Liver (tissue), 9 donors: Measurements from ENCODE around the gene LSAMP. TPM values are rescaled to one million over a fixed set of nuclear protein-coding genes. Genes with fewer than 3 reads are reported as not detected.
"Not testable (repeated sequence)": the region's sequence is repeated elsewhere in the genome, so short reads cannot be mapped to it uniquely, and the experiment has no call there.

Experiments used
- DNase-seq: peaks from one replicate; pipeline ENCODE4 v3.0.0-alpha.2; 2017; ENCODE audit warnings: low spot score
- H3K27ac ChIP-seq, 2 donors: one replicate each; pipeline ENCODE4 v1.7.0; 2013; ENCODE audit warnings: inconsistent platforms in 2 of 2, low read length in 2 of 2, control low read depth in 1 of 2, low read depth in 1 of 2, mild to moderate bottlenecking in 1 of 2
- H3K27me3 ChIP-seq, 4 donors: one replicate each; pipeline versions ENCODE4 v1.6.1 to v1.7.0; 2013; ENCODE audit warnings: low read length in 3 of 4, inconsistent platforms in 1 of 4, mild to moderate bottlenecking in 1 of 4, moderate library complexity in 1 of 4; ENCODE audit not compliant: control insufficient read depth in 4 of 4, insufficient read depth in 4 of 4
- H3K36me3 ChIP-seq, 4 donors: one replicate each; pipeline versions ENCODE4 v1.6.1 to v1.7.0; 2013; ENCODE audit warnings: low read length in 3 of 4, mild to moderate bottlenecking in 3 of 4, low read depth in 1 of 4, moderate library complexity in 1 of 4; ENCODE audit not compliant: control insufficient read depth in 4 of 4, insufficient read depth in 3 of 4
- H3K4me1 ChIP-seq, 4 donors: one replicate each; pipeline versions ENCODE4 v1.6.1 to v1.7.0; 2013; ENCODE audit warnings: low read length in 3 of 4, mild to moderate bottlenecking in 3 of 4, moderate library complexity in 1 of 4; ENCODE audit not compliant: control insufficient read depth in 4 of 4, insufficient read depth in 4 of 4
- H3K4me3 ChIP-seq, 3 donors: one replicate each; pipeline versions ENCODE4 v1.6.1 to v1.7.0; 2013; ENCODE audit warnings: low read length in 3 of 3, control low read depth in 1 of 3, low read depth in 1 of 3, mild to moderate bottlenecking in 1 of 3
- H3K9ac ChIP-seq, 2 donors: one replicate each; pipeline ENCODE4 v1.7.0; 2013; ENCODE audit warnings: low read length in 2 of 2, mild to moderate bottlenecking in 2 of 2, moderate library complexity in 2 of 2, control low read depth in 1 of 2, low read depth in 1 of 2
- H3K9me3 ChIP-seq, 4 donors: one replicate each; pipeline versions ENCODE4 v1.6.1 to v1.7.0; 2013; ENCODE audit warnings: low read length in 3 of 4; ENCODE audit not compliant: control insufficient read depth in 4 of 4
- ATF3 ChIP-seq: IDR thresholded peaks from 2 replicates; pipeline ENCODE4 v1.6.1; 2016; ENCODE audit warnings: antibody characterized with exemption
- CTCF ChIP-seq: fragments of 150-350 bp; IDR thresholded peaks from 2 replicates; pipeline ENCODE4 v1.5.1; 2017; ENCODE audit warnings: improper control_type of control experiment, low read depth, low read length; ENCODE audit not compliant: missing input control
- EGR1 ChIP-seq, 2 donors: IDR thresholded peaks; 2 replicates each; pipeline ENCODE4 v1.6.1; 2016 to 2018; ENCODE audit warnings: antibody characterized with exemption in 2 of 2, low read depth in 2 of 2
- FOXA1 ChIP-seq: IDR thresholded peaks from 2 replicates; pipeline ENCODE4 v1.6.1; 2016; ENCODE audit warnings: antibody characterized with exemption
- FOXA2 ChIP-seq: IDR thresholded peaks from 2 replicates; pipeline ENCODE4 v1.6.1; 2016; ENCODE audit warnings: antibody characterized with exemption
- GABPA ChIP-seq, 2 donors: IDR thresholded peaks in 1 of 2; conservative IDR thresholded peaks in 1 of 2; 2 replicates each; pipeline ENCODE4 v1.6.1; 2016; ENCODE audit warnings: antibody characterized with exemption in 2 of 2, mild to moderate bottlenecking in 1 of 2, moderate library complexity in 1 of 2
- HNF4A ChIP-seq, 2 donors: conservative IDR thresholded peaks; 2 replicates each; pipeline ENCODE4 v1.6.1; 2016; ENCODE audit warnings: antibody characterized with exemption in 2 of 2, mild to moderate bottlenecking in 2 of 2
- HNF4G ChIP-seq: IDR thresholded peaks from 2 replicates; pipeline ENCODE4 v1.6.1; 2016; ENCODE audit warnings: antibody characterized with exemption
- JUND ChIP-seq, 2 donors: IDR thresholded peaks; 2 replicates each; pipeline ENCODE4 v1.6.1; 2016; ENCODE audit warnings: antibody characterized with exemption in 2 of 2
- MAX ChIP-seq: IDR thresholded peaks from 2 replicates; pipeline ENCODE4 v1.6.1; 2016; ENCODE audit warnings: antibody characterized with exemption
- RAD21 ChIP-seq, 2 donors: IDR thresholded peaks; 2 replicates each; pipeline ENCODE4 v1.6.1; 2016; ENCODE audit warnings: antibody characterized with exemption in 2 of 2, mild to moderate bottlenecking in 2 of 2
- REST ChIP-seq: IDR thresholded peaks from 2 replicates; pipeline ENCODE4 v1.6.1; 2016; ENCODE audit warnings: antibody characterized with exemption, mild to moderate bottlenecking
- RXRA ChIP-seq, 2 donors: IDR thresholded peaks; 2 replicates each; pipeline ENCODE4 v1.6.1; 2017 to 2018; ENCODE audit warnings: antibody characterized with exemption in 2 of 2, mild to moderate bottlenecking in 1 of 2
- SP1 ChIP-seq: IDR thresholded peaks from 2 replicates; pipeline ENCODE4 v1.6.1; 2018; ENCODE audit warnings: antibody characterized with exemption, mild to moderate bottlenecking
- TAF1 ChIP-seq: conservative IDR thresholded peaks from 2 replicates; pipeline ENCODE4 v1.6.1; 2016; ENCODE audit warnings: antibody characterized with exemption, mild to moderate bottlenecking
- YY1 ChIP-seq: IDR thresholded peaks from 2 replicates; pipeline ENCODE4 v1.6.1; 2016; ENCODE audit warnings: antibody characterized with exemption, mild to moderate bottlenecking
- ZBTB33 ChIP-seq: IDR thresholded peaks from 2 replicates; pipeline ENCODE4 v1.6.1; 2016; ENCODE audit warnings: antibody characterized with exemption
- WGBS: extraction: QIAGEN DNeasy Blood & Tissue Kit; methylation state at CpG from one replicate; pipeline ENCODE4 v1.1.7; 2013; 5-methylcytosine and 5-hydroxymethylcytosine counted together
- polyA plus RNA-seq, 2 donors: library from polyadenylated mRNA; stranded (reverse) in 1 of 2; unstranded in 1 of 2; fragments of 200-250 nt in 1 of 2; fragments of >200 nt in 1 of 2; fragmentation: Nextera tagmentation in 1 of 2; extraction: Ambion mirVana in 1 of 2; gene quantifications; one replicate each; pipeline versions ENCODE4 v1.2.1 to v1.2.3, GENCODE V29; 2013 to 2015
- total RNA-seq, 2 donors: library from RNA; depleted of rRNA; stranded (reverse); fragments of >200 nt; gene quantifications; one replicate each; pipeline ENCODE4 v1.2.3, GENCODE V29; 2014
- donor health status: healthy.
- donor health status: healthy.
- donor health status: healthy.
- donor health status: healthy.
- donor health status: healthy.

The LSAMP gene
- total and polyA plus RNA-seq, 4 donors: 0.01 to 0.17 (median 0.06) TPM

GRCh38 chr3:115783426-115783825 lies 661.9 kb downstream of the LSAMP start:
- not testable (repeated sequence) for DNase-seq, H3K36me3 ChIP-seq, H3K9me3 ChIP-seq, H3K9ac ChIP-seq, H3K27ac ChIP-seq, H3K27me3 ChIP-seq
- 61% methylated on average over 13 of the region's 13 CpGs for WGBS
- Histone ChIP-seq H3K4me3 (peak overlapping the region in 1 of 3 donors; percentile 75), H3K4me1 (peaks cover 0 to 10% (median 6%) of the 10 kb centered on the region in 4 donors)

GRCh38 chr3:115779011-115779410 lies 666.3 kb downstream of the LSAMP start:
- no peak for DNase-seq
- no peaks in the 10 kb centered on the region for H3K9me3 ChIP-seq
- WGBS: 63% methylated on average over 2 of the region's 2 CpGs
- H3K27me3 ChIP-seq: no peaks in the 10 kb centered on the region
- TF ChIP-seq TAF1 (no peak), FOXA1 (no peak), CTCF (no peak), RXRA (IDR thresholded peaks at IDR 0.05) (no peak), JUND (IDR thresholded peaks at IDR 0.05) (no peak), RAD21 (IDR thresholded peaks at IDR 0.05) (no peak), EGR1 (IDR thresholded peaks at IDR 0.05; ENCODE audit: low read depth in 2 of 2) (no peak), YY1 (no peak), FOXA2 (no peak), GABPA (IDR thresholded peaks at IDR 0.05 in 1 of 2, conservative IDR thresholded peaks at IDR 0.05 in 1 of 2) (no peak), HNF4A (conservative IDR thresholded peaks at IDR 0.05) (no peak)
- H3K36me3 ChIP-seq: no peaks in the 10 kb centered on the region
- no peak overlapping the region for H3K9ac ChIP-seq
- no peak overlapping the region for H3K4me3 ChIP-seq
- H3K27ac ChIP-seq: no peak overlapping the region
- peaks cover 0 to 3% (median 0%) of the 10 kb centered on the region in 4 donors for H3K4me1 ChIP-seq

- Histone ChIP-seq H3K36me3 (no peaks in the 10 kb centered on the region), H3K27ac (no peak overlapping the region), H3K4me3 (no peak overlapping the region), H3K27me3 (no peaks in the 10 kb centered on the region), H3K9ac (no peak overlapping the region), H3K4me1 (no peaks in the 10 kb centered on the region), H3K9me3 (no peaks in the 10 kb centered on the region)
- DNase-seq: no peak
- TF ChIP-seq HNF4G (no peak), HNF4A (conservative IDR thresholded peaks at IDR 0.05) (no peak), SP1 (no peak), ZBTB33 (no peak), CTCF (no peak), FOXA1 (no peak), JUND (IDR thresholded peaks at IDR 0.05) (no peak), REST (no peak), RAD21 (IDR thresholded peaks at IDR 0.05) (no peak), YY1 (no peak), GABPA (IDR thresholded peaks at IDR 0.05 in 1 of 2, conservative IDR thresholded peaks at IDR 0.05 in 1 of 2) (no peak), MAX (no peak), TAF1 (no peak), FOXA2 (no peak), RXRA (IDR thresholded peaks at IDR 0.05) (no peak), ATF3 (no peak)
- 80% methylated on average over 1 of the region's 1 CpG for WGBS
Measured at GRCh38 chr3:115772951-115773350, 672.3 kb downstream of the LSAMP start.
